ENCODE results near the gene TNNC2.

DNA sequence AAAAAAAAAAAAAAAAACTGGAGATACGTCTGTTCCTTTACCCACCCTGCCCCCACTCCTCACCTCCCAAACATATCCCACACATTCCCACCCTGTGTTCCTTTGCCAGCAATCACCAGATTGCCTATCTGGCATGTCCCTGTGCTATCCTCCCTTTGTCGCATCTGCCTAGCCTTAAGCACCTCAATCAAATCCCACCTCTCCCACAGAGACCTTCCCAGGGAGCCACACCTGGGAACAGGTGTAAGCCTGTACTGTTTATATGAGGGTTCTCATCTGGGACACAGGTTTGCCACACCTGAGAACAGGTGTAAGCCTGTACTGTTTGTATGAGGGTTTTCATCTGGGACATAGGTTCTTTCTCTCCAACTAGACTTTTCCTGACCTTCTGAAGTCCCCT, 52.2 kb downstream of the TNNC2 start:
- no peak for TF ChIP-seq POLR2A (IDR thresholded peaks at IDR 0.05)
- TF ChIP-seq, protein P1, sequence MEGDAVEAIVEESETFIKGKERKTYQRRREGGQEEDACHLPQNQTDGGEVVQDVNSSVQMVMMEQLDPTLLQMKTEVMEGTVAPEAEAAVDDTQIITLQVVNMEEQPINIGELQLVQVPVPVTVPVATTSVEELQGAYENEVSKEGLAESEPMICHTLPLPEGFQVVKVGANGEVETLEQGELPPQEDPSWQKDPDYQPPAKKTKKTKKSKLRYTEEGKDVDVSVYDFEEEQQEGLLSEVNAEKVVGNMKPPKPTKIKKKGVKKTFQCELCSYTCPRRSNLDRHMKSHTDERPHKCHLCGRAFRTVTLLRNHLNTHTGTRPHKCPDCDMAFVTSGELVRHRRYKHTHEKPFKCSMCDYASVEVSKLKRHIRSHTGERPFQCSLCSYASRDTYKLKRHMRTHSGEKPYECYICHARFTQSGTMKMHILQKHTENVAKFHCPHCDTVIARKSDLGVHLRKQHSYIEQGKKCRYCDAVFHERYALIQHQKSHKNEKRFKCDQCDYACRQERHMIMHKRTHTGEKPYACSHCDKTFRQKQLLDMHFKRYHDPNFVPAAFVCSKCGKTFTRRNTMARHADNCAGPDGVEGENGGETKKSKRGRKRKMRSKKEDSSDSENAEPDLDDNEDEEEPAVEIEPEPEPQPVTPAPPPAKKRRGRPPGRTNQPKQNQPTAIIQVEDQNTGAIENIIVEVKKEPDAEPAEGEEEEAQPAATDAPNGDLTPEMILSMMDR (IDR thresholded peaks at IDR 0.05 in 8 of 11, conservative IDR thresholded peaks at IDR 0.05 in 3 of 11): no peak
- TF ChIP-seq POLR2AphosphoS5 (IDR thresholded peaks at IDR 0.05): no peak

Data from spleen (tissue), 7 donors.